HepG2 (cell line): ENCODE measurements around the gene LSM12. TPM values are rescaled to one million over a fixed set of nuclear protein-coding genes. Genes with fewer than 3 reads are reported as not detected.

Experiments used
- BHLHE40 ChIP-seq: IDR thresholded peaks from 2 replicates; pipeline ENCODE4 v1.6.1; 2011; ENCODE audit warnings: low read length, improper control_type of control experiment
- CHD4 ChIP-seq: fragments of 200-600 bp; sonication (generic); IDR thresholded peaks from 2 replicates; pipeline ENCODE4 v1.7.0; 2017; ENCODE audit warnings: mild to moderate bottlenecking, low read length, borderline replicate concordance
- CREB1 ChIP-seq, 2 experiments: fragments of 450-650 bp in 1 of 2; IDR thresholded peaks; 2 replicates each; pipeline ENCODE4 v1.6.1; 2016 to 2017; ENCODE audit warnings: control low read depth in 1 of 2, mild to moderate bottlenecking in 1 of 2, missing compliant biosample characterization in 1 of 2, missing genetic modification characterization in 1 of 2
- FOXJ3 ChIP-seq: sonication (generic); formaldehyde crosslinking; IDR thresholded peaks from 2 replicates; pipeline ENCODE4 v1.4.0; 2020; ENCODE audit warnings: missing genetic modification reagents, mild to moderate bottlenecking, borderline replicate concordance
- GATAD2A ChIP-seq: IDR thresholded peaks from 2 replicates; pipeline ENCODE4 v1.6.1; 2016
- GLMP ChIP-seq: sonication (generic); formaldehyde crosslinking; IDR thresholded peaks from 2 replicates; pipeline ENCODE4 v1.9.0; 2021; ENCODE audit warnings: missing genetic modification reagents, mild to moderate bottlenecking, borderline replicate concordance
- HDAC1 ChIP-seq: sonication (generic); formaldehyde crosslinking; IDR thresholded peaks from 2 replicates; pipeline ENCODE4 v1.5.1; 2020; ENCODE audit warnings: mild to moderate bottlenecking, missing genetic modification reagents
- IRX3 ChIP-seq: sonication (generic); formaldehyde crosslinking; IDR thresholded peaks from 2 replicates; pipeline ENCODE4 v1.8.1; 2023; ENCODE audit warnings: mild to moderate bottlenecking, low read depth, missing genetic modification reagents, borderline replicate concordance
- JUNB ChIP-seq: sonication (generic); formaldehyde crosslinking; IDR thresholded peaks from 2 replicates; pipeline ENCODE4 v1.8.0; 2022; ENCODE audit warnings: missing genetic modification reagents, mild to moderate bottlenecking, borderline replicate concordance
- JUND ChIP-seq: sonication (generic); formaldehyde crosslinking; IDR thresholded peaks from 2 replicates; pipeline ENCODE4 v1.8.0; 2022; ENCODE audit warnings: mild to moderate bottlenecking, missing genetic modification reagents
- MATR3 ChIP-seq: sonication (generic); formaldehyde crosslinking; IDR thresholded peaks from 2 replicates; pipeline ENCODE4 v1.4.0; 2020; ENCODE audit warnings: missing genetic modification reagents
- MEIS1 ChIP-seq: sonication (generic); formaldehyde crosslinking; IDR thresholded peaks from 2 replicates; pipeline ENCODE4 v1.9.0; 2021; ENCODE audit warnings: mild to moderate bottlenecking, missing genetic modification reagents, moderate library complexity, borderline replicate concordance
- PCBP1 ChIP-seq: fragments of 200-400 bp; formaldehyde crosslinking; IDR thresholded peaks from 2 replicates; pipeline ENCODE4 v1.6.1; 2017; ENCODE audit warnings: mild to moderate bottlenecking, low read depth, low read length, borderline replicate concordance
- RBFOX2 ChIP-seq: fragments of 200-400 bp; formaldehyde crosslinking; IDR thresholded peaks from 2 replicates; pipeline ENCODE4 v1.6.1; 2017; ENCODE audit warnings: low read depth, mild to moderate bottlenecking, low read length
- SALL2 ChIP-seq: sonication (generic); formaldehyde crosslinking; IDR thresholded peaks from 2 replicates; pipeline ENCODE4 v1.8.1; 2023; ENCODE audit warnings: mild to moderate bottlenecking, missing genetic modification reagents, inconsistent platforms
- SRF ChIP-seq: IDR thresholded peaks from 2 replicates; pipeline ENCODE4 v1.6.1; 2011; ENCODE audit warnings: mild to moderate bottlenecking, low read depth, low read length, moderate library complexity
- STAG1 ChIP-seq: sonication (generic); formaldehyde crosslinking; IDR thresholded peaks from 2 replicates; pipeline ENCODE4 v1.4.0; 2020; ENCODE audit warnings: missing genetic modification reagents
- TAF15 ChIP-seq: fragments of 200-400 bp; formaldehyde crosslinking; IDR thresholded peaks from one replicate; pipeline ENCODE4 v1.6.1; 2018; ENCODE audit warnings: mild to moderate bottlenecking, low read depth, low read length; ENCODE audit not compliant: poor library complexity, severe bottlenecking
- TFDP1 ChIP-seq: IDR thresholded peaks from 2 replicates; pipeline ENCODE4 v1.6.1; 2016; ENCODE audit warnings: missing compliant biosample characterization, missing genetic modification reagents, borderline replicate concordance
- YY1 ChIP-seq: IDR thresholded peaks from 2 replicates; pipeline ENCODE4 v1.6.1; 2011; ENCODE audit warnings: low read length, low read depth, moderate library complexity, mild to moderate bottlenecking; ENCODE audit not compliant: insufficient read depth, insufficient replicate concordance
- ZKSCAN8 ChIP-seq: IDR thresholded peaks from 2 replicates; pipeline ENCODE4 v1.6.1; 2016; ENCODE audit warnings: borderline replicate concordance, missing genetic modification reagents, missing compliant biosample characterization
- ZNF124 ChIP-seq: sonication (generic); formaldehyde crosslinking; IDR thresholded peaks from 2 replicates; pipeline ENCODE4 v1.4.0; 2020; ENCODE audit warnings: missing genetic modification reagents
- ZNF337 ChIP-seq: sonication (generic); formaldehyde crosslinking; IDR thresholded peaks from 2 replicates; pipeline ENCODE4 v1.5.1; 2020; ENCODE audit warnings: missing genetic modification reagents, low read depth, mild to moderate bottlenecking, borderline replicate concordance
- ZNF510 ChIP-seq: sonication (generic); formaldehyde crosslinking; IDR thresholded peaks from 2 replicates; pipeline ENCODE4 v1.4.0; 2020; ENCODE audit warnings: low read depth, mild to moderate bottlenecking, missing genetic modification reagents
- ZNF703 ChIP-seq: sonication (generic); formaldehyde crosslinking; IDR thresholded peaks from 2 replicates; pipeline ENCODE4 v1.5.1; 2020; ENCODE audit warnings: missing genetic modification reagents, mild to moderate bottlenecking, moderate library complexity, borderline replicate concordance
- ZNF75D ChIP-seq: sonication (generic); formaldehyde crosslinking; IDR thresholded peaks from 2 replicates; pipeline ENCODE4 v1.8.1; 2023; ENCODE audit warnings: missing genetic modification reagents, mild to moderate bottlenecking, borderline replicate concordance
- ZNF777 ChIP-seq: sonication (generic); formaldehyde crosslinking; IDR thresholded peaks from 2 replicates; pipeline ENCODE4 v1.4.0; 2020; ENCODE audit warnings: missing genetic modification reagents
- ZNF816 ChIP-seq: sonication (generic); formaldehyde crosslinking; IDR thresholded peaks from 2 replicates; pipeline ENCODE4 v1.8.0; 2022; ENCODE audit warnings: missing genetic modification reagents, mild to moderate bottlenecking, borderline replicate concordance
- ZSCAN30 ChIP-seq: sonication (generic); formaldehyde crosslinking; IDR thresholded peaks from 2 replicates; pipeline ENCODE4 v1.5.0; 2020; ENCODE audit warnings: mild to moderate bottlenecking, missing genetic modification reagents
- polyA plus RNA-seq, 8 experiments: library from polyadenylated mRNA; depleted of rRNA in 3 of 8; stranded (reverse) in 7 of 8; unstranded in 1 of 8; fragments of >200 nt; fragmentation: Illumina TruSeq in 4 of 8; extraction: Trizol in 4 of 8; gene quantifications; 2 replicates each; pipeline versions ENCODE4 v1.2.1 to v1.2.3, GENCODE V29; 2011 to 2016; ENCODE audit warnings: low read depth in 4 of 8, missing spikeins in 1 of 8, mixed read lengths in 1 of 8; ENCODE audit not compliant: insufficient read depth in 1 of 8
- total RNA-seq, 5 experiments: library from RNA; depleted of rRNA; stranded (reverse); fragments of >200 nt; fragmentation: Illumina TruSeq; extraction: Trizol; gene quantifications; 2 replicates each; pipeline ENCODE4 v1.2.3, GENCODE V29; 2016; ENCODE audit warnings: low read depth in 1 of 5

The LSM12 gene
- total and polyA plus RNA-seq, 2 of the 13 experiments (the other 11 are each of a cell fraction or from before 2014, with no cell fraction given): 52.8 to 55.7 TPM

GRCh38 chr17:44110823-44111633 lies 44.6 kb upstream of the LSM12 start (continued):
- 0 out of 2 replicates have a peak, but pooled peaks have one; percentile 55 for TF ChIP-seq ZNF337 (CRISPR knock-in tag)
- TF ChIP-seq ZNF75D (CRISPR knock-in tag): no peak
- TF ChIP-seq GLMP: no peak
- peak; percentile 71 for TF ChIP-seq BHLHE40
- no peak for TF ChIP-seq STAG1 (CRISPR knock-in tag)
- TF ChIP-seq ZNF816 (CRISPR knock-in tag): no peak
- TF ChIP-seq ZNF510: peak; percentile 91; the same call in 1 of the 2 replicates
- peak; percentile 96 for TF ChIP-seq ZNF124 (CRISPR knock-in tag)
- peak; percentile 91 for TF ChIP-seq GATAD2A (CRISPR knock-in tag)
- TF ChIP-seq YY1: peak; percentile 71
- TF ChIP-seq JUNB (CRISPR knock-in tag): peak; percentile 63; the same call in 1 of the 2 replicates
- peak; percentile 73 for TF ChIP-seq TAF15
- peak; percentile 83; the same call in 1 of the 2 replicates for TF ChIP-seq TFDP1 (CRISPR knock-in tag)
- TF ChIP-seq MATR3 (CRISPR knock-in tag): no peak
- TF ChIP-seq ZNF777 (CRISPR knock-in tag): 0 out of 2 replicates have a peak, but pooled peaks have one; percentile 57
- TF ChIP-seq ZSCAN30 (CRISPR knock-in tag): no peak; the same call in 1 of the 2 replicates
- no peak for TF ChIP-seq CREB1 (IDR thresholded peaks at IDR 0.05)
- no peak for TF ChIP-seq CREB1 (CRISPR knock-in tag; IDR thresholded peaks at IDR 0.05)
- TF ChIP-seq SALL2 (CRISPR knock-in tag): peak; percentile 97
- peak; percentile 32; the same call in 1 of the 2 replicates for TF ChIP-seq FOXJ3 (CRISPR knock-in tag)
- TF ChIP-seq SRF: peak; percentile 43; the same call in 1 of the 2 replicates
- TF ChIP-seq CHD4: peak; percentile 27; the same call in 1 of the 2 replicates
- TF ChIP-seq ZKSCAN8: peak; percentile 95
- peak; percentile 97 for TF ChIP-seq PCBP1
- peak; percentile 99 for TF ChIP-seq HDAC1
- peak; percentile 95; the same call in 1 of the 2 replicates for TF ChIP-seq IRX3 (CRISPR knock-in tag)
- TF ChIP-seq JUND (CRISPR knock-in tag): peak; percentile 80; the same call in 1 of the 2 replicates
- peak; percentile 99 for TF ChIP-seq MEIS1 (CRISPR knock-in tag)
- TF ChIP-seq RBFOX2: peak; percentile 93
- peak; percentile 95; the same call in 1 of the 2 replicates for TF ChIP-seq ZNF703
